H1 (cell line): ENCODE measurements around the gene ZNF229. TPM values are rescaled to one million over a fixed set of nuclear protein-coding genes. Genes with fewer than 3 reads are reported as not detected.

Source experiments
- CBX5 ChIP-seq: fragments of 300-800, 300-1000 bp; sonication (generic); IDR thresholded peaks from 2 replicates; pipeline ENCODE4 v1.7.1; 2016; ENCODE audit warnings: antibody characterized with exemption, low read length, low read depth
- RNF2 ChIP-seq: fragments of 200-900, 300-1000 bp; sonication (generic); IDR thresholded peaks from 2 replicates; pipeline ENCODE4 v1.7.1; 2016; ENCODE audit warnings: borderline replicate concordance, low read depth, mild to moderate bottlenecking, antibody characterized with exemption, low read length; ENCODE audit not compliant: poor library complexity, severe bottlenecking; ENCODE audit errors: missing control alignments
- TAF7 ChIP-seq: optimal IDR thresholded peaks from 2 replicates; pipeline ENCODE3; 2011; ENCODE audit warnings: low read depth, mild to moderate bottlenecking, inconsistent platforms, low read length, moderate library complexity, borderline replicate concordance
- polyA plus RNA-seq, 7 experiments: library from polyadenylated mRNA; depleted of rRNA in 3 of 7; stranded (reverse) in 5 of 7; unstranded in 2 of 7; fragments of >200 nt in 5 of 7; fragments of 200-250 nt in 2 of 7; gene quantifications; 1 replicate in 5 of 7; 2 replicates in 1 of 7; 4 replicates in 1 of 7; pipeline versions ENCODE4 v1.2.1 to v1.2.3, GENCODE V29; 2011 to 2013; ENCODE audit warnings: missing spikeins in 2 of 7, mixed read lengths in 2 of 7
- total RNA-seq: library from RNA; stranded (reverse); fragmentation: NEBNext Ultra II Directional; extraction: Animal tissue kit (Norgen Biotek cat#: 25700); gene quantifications from 2 replicates; pipeline ENCODE4 v1.2.1, GENCODE V29; 2021

The ZNF229 gene
- total and polyA plus RNA-seq, 2 of the 8 experiments (the other 6 are each of a cell fraction or from before 2014, with no cell fraction given) = 0.74 to 3.9 TPM

DNA sequence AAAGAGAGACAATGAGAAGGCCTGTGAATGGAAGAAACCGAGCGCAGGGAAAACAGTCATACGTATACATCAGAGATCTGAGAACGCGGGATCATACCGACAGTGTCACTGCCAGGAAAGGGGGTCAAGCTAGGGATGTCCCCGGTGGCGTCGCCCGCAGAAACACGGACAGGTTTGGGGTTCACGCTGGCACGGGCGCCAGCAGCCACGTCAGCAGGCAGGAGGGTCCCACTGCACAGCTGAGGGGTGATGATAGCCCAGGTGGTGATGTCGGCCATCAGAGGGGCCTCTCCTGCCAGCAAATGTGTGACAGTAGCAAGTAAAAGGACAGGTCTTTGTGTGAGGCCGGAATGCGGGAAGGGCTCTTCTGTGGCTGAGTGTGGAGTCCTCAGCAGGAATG lies 3.4 kb upstream of the ZNF229 start (continued):
- TF ChIP-seq TAF7 (no peak), CBX5 (no peak), RNF2 (no peak)
